22Rv1 (cell line): Measurements from ENCODE around the gene EEPD1.

Experiments
- H3K27ac ChIP-seq: fragments of 450-650 bp; 2 replicates; pipeline ENCODE4 v1.5.1; 2017
- ZFX ChIP-seq: fragments of 450-650 bp; IDR thresholded peaks from 2 replicates; pipeline ENCODE4 v1.6.1; 2017; ENCODE audit warnings: antibody characterized with exemption, borderline replicate concordance
- TF ChIP-seq, protein P1 (sequence below): fragments of 450-650 bp; IDR thresholded peaks from 2 replicates; pipeline ENCODE4 v1.5.1; 2017; ENCODE audit warnings: mild to moderate bottlenecking

EEPD1 gene

DNA sequence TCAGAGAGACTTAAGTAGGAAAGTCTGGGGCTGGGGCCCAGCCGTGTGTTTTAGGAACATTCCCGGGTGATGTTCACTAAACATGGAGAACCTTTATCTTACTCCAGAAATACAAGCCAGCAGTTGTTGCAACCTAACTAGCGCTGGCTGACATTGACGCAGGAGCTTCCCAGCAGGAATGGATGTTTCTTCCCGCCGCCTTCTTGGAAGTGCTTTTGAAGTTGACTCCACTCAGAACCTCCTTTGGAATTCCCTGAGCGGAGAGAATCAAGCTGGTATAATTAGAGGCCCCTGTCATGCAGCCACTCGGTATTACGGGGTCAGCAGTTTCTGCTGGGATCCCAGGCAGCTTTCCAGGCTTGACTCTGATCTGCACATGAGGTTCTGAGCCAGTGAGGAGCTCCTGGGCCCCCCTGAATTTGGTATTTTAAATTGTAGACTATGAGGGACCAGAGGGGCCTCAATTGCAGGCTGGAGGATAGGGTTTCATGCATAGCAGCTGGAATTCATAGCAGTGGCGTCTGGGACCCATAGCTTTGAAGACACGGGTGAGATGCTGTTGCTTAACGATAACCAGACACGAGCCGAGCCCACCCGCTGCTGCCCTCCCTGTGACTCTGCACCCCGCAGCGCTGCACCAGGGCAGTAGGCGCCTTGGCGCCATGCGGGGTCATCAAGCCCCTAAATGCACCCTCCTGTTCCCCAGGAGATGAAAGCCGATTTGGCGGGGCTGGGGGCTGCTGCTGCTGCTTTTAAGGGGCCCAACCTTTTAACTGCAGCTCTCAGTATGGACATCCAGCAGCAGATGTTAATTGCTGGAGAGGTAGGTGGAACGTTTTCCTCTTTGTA is 61.8 kb downstream of the EEPD1 start:
- no peak overlapping the region for H3K27ac ChIP-seq

DNA sequence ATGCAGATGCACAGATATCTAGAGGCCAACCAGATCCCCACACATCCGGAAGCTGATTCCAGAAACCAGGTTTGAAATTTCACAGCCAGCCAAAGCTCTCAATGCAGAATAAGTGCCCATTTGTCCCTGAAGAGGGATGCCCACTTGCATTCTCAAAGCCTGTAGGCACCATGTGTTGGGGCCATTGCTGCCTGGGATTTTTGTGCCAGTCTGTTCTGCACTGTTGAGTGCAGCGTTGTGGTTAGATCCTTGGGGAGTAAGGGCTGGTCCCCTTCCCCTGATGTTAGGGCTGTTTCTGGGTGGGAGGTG is 62.4 kb downstream of the EEPD1 start:
- TF ChIP-seq, protein P1, sequence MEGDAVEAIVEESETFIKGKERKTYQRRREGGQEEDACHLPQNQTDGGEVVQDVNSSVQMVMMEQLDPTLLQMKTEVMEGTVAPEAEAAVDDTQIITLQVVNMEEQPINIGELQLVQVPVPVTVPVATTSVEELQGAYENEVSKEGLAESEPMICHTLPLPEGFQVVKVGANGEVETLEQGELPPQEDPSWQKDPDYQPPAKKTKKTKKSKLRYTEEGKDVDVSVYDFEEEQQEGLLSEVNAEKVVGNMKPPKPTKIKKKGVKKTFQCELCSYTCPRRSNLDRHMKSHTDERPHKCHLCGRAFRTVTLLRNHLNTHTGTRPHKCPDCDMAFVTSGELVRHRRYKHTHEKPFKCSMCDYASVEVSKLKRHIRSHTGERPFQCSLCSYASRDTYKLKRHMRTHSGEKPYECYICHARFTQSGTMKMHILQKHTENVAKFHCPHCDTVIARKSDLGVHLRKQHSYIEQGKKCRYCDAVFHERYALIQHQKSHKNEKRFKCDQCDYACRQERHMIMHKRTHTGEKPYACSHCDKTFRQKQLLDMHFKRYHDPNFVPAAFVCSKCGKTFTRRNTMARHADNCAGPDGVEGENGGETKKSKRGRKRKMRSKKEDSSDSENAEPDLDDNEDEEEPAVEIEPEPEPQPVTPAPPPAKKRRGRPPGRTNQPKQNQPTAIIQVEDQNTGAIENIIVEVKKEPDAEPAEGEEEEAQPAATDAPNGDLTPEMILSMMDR: no peak
- no peak for TF ChIP-seq ZFX
- no peak overlapping the region for H3K27ac ChIP-seq

More for the DNA sequence above, 61.8 kb downstream of the EEPD1 start:
- TF ChIP-seq ZFX: no peak
- TF ChIP-seq, protein P1: no peak

DNA sequence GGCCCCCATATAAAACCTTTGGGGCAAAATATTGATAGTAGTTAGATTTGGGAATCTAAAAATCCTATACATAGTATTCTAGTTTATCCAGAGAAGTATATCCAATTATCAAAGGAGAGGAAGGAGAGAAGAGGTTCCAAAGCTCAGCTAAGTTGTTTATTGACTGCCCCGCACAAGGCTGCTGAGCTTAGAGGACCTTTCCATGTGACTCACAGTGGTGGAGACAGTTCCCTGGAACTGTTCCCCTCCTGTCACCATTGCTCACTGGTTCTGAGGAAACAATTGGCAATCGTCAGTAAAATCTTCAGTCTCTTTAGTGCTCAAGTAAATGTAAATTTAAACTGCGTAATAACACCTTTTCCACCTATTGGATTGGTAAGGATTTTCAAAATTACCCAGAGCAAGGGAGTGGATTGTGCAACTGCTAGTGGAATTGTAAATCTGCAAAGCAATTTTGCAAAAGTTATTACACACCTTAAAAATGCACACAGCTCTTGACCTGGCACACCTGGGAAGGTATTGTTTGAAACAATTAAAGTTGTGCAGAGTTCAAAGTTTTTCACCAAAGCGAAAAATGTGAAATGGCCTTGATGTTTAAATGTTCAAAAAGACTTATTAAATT is 63.1 kb downstream of the EEPD1 start:
- no peak overlapping the region for H3K27ac ChIP-seq
- TF ChIP-seq, protein P1: no peak
- no peak for TF ChIP-seq ZFX

DNA sequence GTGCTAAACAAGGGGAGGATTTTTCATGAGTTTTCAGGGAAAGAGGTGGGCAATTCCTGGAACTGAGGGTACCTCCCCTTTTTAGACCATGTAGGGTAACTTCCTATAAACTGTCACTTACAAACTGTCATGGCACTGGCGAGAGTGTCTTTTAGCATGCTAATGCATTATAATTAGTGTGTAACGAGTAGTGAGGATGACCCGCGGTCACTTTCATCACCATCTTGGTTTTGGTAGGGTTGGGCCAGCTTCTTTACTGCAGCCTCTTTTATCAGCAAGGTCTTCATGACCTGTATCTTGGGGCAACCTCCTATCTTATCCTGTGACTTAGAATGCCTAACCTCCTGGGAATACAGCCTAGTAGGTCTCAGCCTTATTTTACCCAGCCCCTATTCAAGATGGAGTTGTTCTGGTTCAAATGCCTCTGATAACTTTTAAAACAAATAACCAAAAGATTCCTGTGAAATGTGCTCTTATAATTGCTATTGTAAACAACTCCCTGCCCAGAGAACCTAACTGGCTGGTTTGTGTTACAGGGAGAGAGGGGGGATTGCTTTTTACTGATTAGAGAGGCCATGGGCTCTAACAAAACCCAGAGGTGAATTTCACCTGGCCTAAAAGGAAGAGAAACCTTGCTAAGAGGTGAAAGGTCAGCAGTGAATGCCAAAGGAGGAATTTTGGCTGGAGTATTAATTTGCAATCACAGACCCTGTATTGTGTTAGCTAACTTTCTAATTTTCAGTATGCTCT is 64.3 kb downstream of the EEPD1 start:
- TF ChIP-seq, protein P1: no peak
- TF ChIP-seq ZFX: no peak
- H3K27ac ChIP-seq: no peak overlapping the region

DNA sequence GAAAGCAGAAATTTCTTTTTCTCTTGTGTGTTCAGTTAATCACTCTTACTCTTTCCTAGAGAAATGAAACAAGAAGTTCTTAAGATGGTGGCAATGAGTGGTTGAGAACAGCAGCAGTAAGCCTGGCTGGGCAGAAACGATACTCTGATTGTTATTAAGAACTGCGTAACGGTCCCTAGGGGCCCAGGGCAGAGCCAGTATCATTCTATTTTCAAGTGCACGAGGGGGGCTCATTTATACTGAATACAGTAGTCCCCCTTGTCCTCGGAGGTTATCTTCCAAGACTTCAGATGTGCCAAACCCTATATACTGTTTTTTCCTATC is 64.9 kb downstream of the EEPD1 start:
- no peak overlapping the region for H3K27ac ChIP-seq
- no peak for TF ChIP-seq ZFX
- TF ChIP-seq, protein P1: no peak

DNA sequence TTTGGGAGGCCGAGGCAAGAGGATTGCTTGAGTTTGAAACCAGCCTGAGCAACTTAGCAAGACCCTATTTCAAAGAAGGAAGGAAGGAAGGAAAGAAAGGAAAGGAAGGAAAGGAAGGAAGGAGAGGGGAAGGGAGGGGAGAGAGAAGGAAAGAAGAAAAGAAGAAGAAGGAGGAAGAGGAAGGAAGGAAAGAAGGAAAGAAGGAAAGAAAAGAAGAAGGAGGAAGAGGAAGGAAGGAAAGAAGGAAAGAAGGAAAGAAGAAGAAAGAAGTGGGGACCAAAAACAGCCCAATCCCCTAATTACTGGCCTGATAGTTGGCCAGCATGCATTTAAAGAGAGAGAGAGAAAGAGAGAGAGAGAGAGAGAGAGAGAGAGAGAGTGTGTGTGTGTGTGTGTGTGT is 66.4 kb downstream of the EEPD1 start:
- H3K27ac ChIP-seq: no peak overlapping the region
- TF ChIP-seq ZFX: no peak
- TF ChIP-seq, protein P1: no peak

DNA sequence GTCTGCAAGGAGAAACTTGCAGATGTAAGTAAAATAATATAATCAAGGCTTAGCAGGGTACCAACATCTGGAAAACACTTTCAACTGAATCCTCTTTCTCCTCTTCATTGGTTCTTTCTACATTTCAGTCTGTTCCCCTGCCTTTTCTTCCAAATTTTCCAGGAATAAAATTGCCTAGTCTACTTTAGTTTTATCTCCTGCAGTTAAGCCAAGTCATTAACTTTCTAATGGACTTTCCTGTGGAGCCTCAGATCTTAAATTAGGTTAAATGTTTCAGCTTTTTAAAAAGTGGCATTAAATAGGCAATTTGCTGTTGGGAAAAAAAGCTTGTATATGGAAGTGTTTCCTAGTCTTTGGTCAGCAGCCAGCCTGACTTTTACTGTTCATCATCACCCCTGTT is 70.8 kb downstream of the EEPD1 start:
- no peak for TF ChIP-seq ZFX
- TF ChIP-seq, protein P1: no peak
- H3K27ac ChIP-seq: no peak overlapping the region
